HepG2 (cell line): ENCODE measurements around the gene DESI2.

ENCODE experiments used
- EHMT2 ChIP-seq: fragments of 200-600 bp; sonication (generic); IDR thresholded peaks from 2 replicates; pipeline ENCODE4 v1.7.0; 2017; ENCODE audit warnings: antibody characterized with exemption, low read depth, low read length, borderline replicate concordance
- RXRB ChIP-seq: IDR thresholded peaks from 2 replicates; pipeline ENCODE4 v1.6.1; 2016; ENCODE audit warnings: borderline replicate concordance, missing genetic modification reagents, missing compliant biosample characterization
- SIN3A ChIP-seq: IDR thresholded peaks from 2 replicates; pipeline ENCODE4 v1.6.1; 2011; ENCODE audit warnings: low read depth, mild to moderate bottlenecking, control low read depth, low read length, borderline replicate concordance
- SUZ12 ChIP-seq: fragments of 150-350 bp; IDR thresholded peaks from 2 replicates; pipeline ENCODE4 v1.6.1; 2014; ENCODE audit warnings: low read depth, low read length
- ZBTB33 ChIP-seq: sonication (generic); formaldehyde crosslinking; IDR thresholded peaks from 2 replicates; pipeline ENCODE4 v1.4.0; 2020; ENCODE audit warnings: missing genetic modification reagents

GRCh38 chr1:244659694-244660093 lies 6.8 kb downstream of the DESI2 start:
- TF ChIP-seq ZBTB33 (CRISPR knock-in tag) (no peak), SUZ12 (no peak), EHMT2 (no peak), SIN3A (no peak), RXRB (CRISPR knock-in tag) (no peak)
